K562 (cell line): ENCODE data around the gene OR1B1. TPM values are rescaled to one million over a fixed set of nuclear protein-coding genes. Genes with fewer than 3 reads are reported as not detected.

Experiments
- ATAC-seq: fragments of 200-7000 bp; cut with Tn5 transposase; 3 replicates; pipeline ENCODE4 v1.9.1; 2020; ENCODE audit warnings: moderate library complexity
- Bru-seq: library from RNA; stranded (reverse); fragments of 400-500 nt; gene quantifications from one replicate; lab custom pipeline; 2021; lab: Mats Ljungman, UMichigan
- BruChase-seq, 2 experiments: library from RNA; stranded (reverse); fragments of 400-500 nt; gene quantifications; one replicate each; lab custom pipeline; 2021; lab: Mats Ljungman, UMichigan
- BruUV-seq: library from RNA; stranded (reverse); fragments of 400-500 nt; replicated peaks from 2 replicates; lab custom pipeline; 2021; lab: Mats Ljungman, UMichigan
- CTCF ChIA-PET: fragments of 300-600 bp; formaldehyde crosslinking; extraction: SDS; loops from one replicate; lab custom pipeline; 2021; ENCODE audit warnings: low intra/inter-chr PET ratio; lab: Yijun Ruan, JAX
- POLR2A ChIA-PET: fragments of 300-600, 350-650 bp; sonication (Branson Sonifier 250); formaldehyde crosslinking; extraction: SDS; loops from one replicate; lab custom pipeline; 2021; ENCODE audit warnings: antibody characterized with exemption, inconsistent platforms; lab: Yijun Ruan, JAX
- DNase-seq, 4 experiments: peaks; one replicate each; pipeline versions ENCODE4 v3.0.0 to v3.0.0-alpha.2; 2011 to 2018; ENCODE audit warnings: low spot score in 3 of 4, mixed read lengths in 3 of 4; ENCODE audit errors: extremely low read depth in 1 of 4
- FAIRE-seq: peaks from 2 replicates; lab custom pipeline; 2011; peaks lifted over from hg19 to GRCh38; lab: Jason Lieb, UNC
- H2AFZ ChIP-seq: 2 replicates; pipeline ENCODE4 v1.6.0; 2011; ENCODE audit warnings: low read depth, low read length, control low read depth, inconsistent platforms
- H3K27ac ChIP-seq: fragments of 200-600 bp; 3 replicates; pipeline ENCODE4 v1.8.0; 2011; ENCODE audit warnings: low read depth, mild to moderate bottlenecking, control low read depth, inconsistent platforms, low read length, moderate library complexity, mixed read lengths; ENCODE audit errors: extremely low read depth
- H3K27me3 ChIP-seq, 2 experiments: fragments of 300-600 bp in 1 of 2; 2 replicates in 1 of 2; 3 replicates in 1 of 2; pipeline versions ENCODE4 v1.6.0 to v1.8.0; 2011; ENCODE audit warnings: inconsistent platforms in 2 of 2, low read length in 2 of 2, mild to moderate bottlenecking in 1 of 2, mixed read lengths in 1 of 2, moderate library complexity in 1 of 2; ENCODE audit not compliant: control insufficient read depth in 2 of 2, insufficient read depth in 2 of 2
- H3K36me3 ChIP-seq: fragments of 300-600 bp; 3 replicates; pipeline ENCODE4 v1.8.0; 2011; ENCODE audit warnings: mild to moderate bottlenecking, low read length, inconsistent platforms; ENCODE audit not compliant: control insufficient read depth, insufficient read depth
- H3K4me1 ChIP-seq, 2 experiments: fragments of 200-600 bp in 1 of 2; replicated peaks in 1 of 2; 2 replicates in 1 of 2; 3 replicates in 1 of 2; pipeline versions ENCODE4 v1.5.1 to v1.8.0; 2011; ENCODE audit warnings: inconsistent platforms in 2 of 2, low read length in 2 of 2, mild to moderate bottlenecking in 1 of 2, mixed read lengths in 1 of 2, moderate library complexity in 1 of 2; ENCODE audit not compliant: control insufficient read depth in 2 of 2, insufficient read depth in 2 of 2
- H3K4me2 ChIP-seq: 2 replicates; pipeline ENCODE4 v1.6.1; 2011; ENCODE audit warnings: low read length, control low read depth, inconsistent platforms, mixed read lengths; ENCODE audit not compliant: insufficient read depth
- H3K4me3 ChIP-seq: fragments of 200-600 bp; sonication (generic), shearing (Covaris generic); 2 replicates; pipeline ENCODE4 v1.5.1; 2016; ENCODE audit warnings: control low read depth, inconsistent platforms
- H3K79me2 ChIP-seq: fragments of 200-600 bp; 3 replicates; pipeline ENCODE4 v1.8.0; 2011; ENCODE audit warnings: low read length, inconsistent platforms; ENCODE audit not compliant: control insufficient read depth, insufficient read depth
- H3K9ac ChIP-seq, 2 experiments: 2 replicates each; pipeline versions ENCODE4 v1.6.0 to v1.6.1; 2011; ENCODE audit warnings: low read depth in 2 of 2, low read length in 2 of 2, control low read depth in 1 of 2, inconsistent platforms in 1 of 2, mild to moderate bottlenecking in 1 of 2, mixed read lengths in 1 of 2; ENCODE audit not compliant: insufficient read depth in 1 of 2
- H3K9me1 ChIP-seq: one replicate; pipeline ENCODE4 v1.6.0; 2011; ENCODE audit warnings: inconsistent platforms, mild to moderate bottlenecking, low read length, moderate library complexity; ENCODE audit not compliant: control insufficient read depth, insufficient read depth
- H3K9me3 ChIP-seq: replicated peaks from 2 replicates; pipeline ENCODE4 v1.5.1; 2011; ENCODE audit warnings: low read depth, low read length, inconsistent platforms; ENCODE audit not compliant: control insufficient read depth, insufficient read depth
- H4K20me1 ChIP-seq: replicated peaks from 2 replicates; pipeline ENCODE4 v1.6.1; 2011; ENCODE audit warnings: low read length, inconsistent platforms, mixed read lengths; ENCODE audit not compliant: control insufficient read depth, insufficient read depth
- ARID2 ChIP-seq: fragments of 450-650 bp; IDR thresholded peaks from 2 replicates; pipeline ENCODE4 v1.6.1; 2017; ENCODE audit warnings: antibody characterized with exemption, mild to moderate bottlenecking
- MAZ ChIP-seq, 2 experiments: fragments of 450-650 bp in 1 of 2; sonication (generic) in 1 of 2; formaldehyde crosslinking; IDR thresholded peaks in 1 of 2; conservative IDR thresholded peaks in 1 of 2; 2 replicates each; pipeline versions ENCODE4 v1.4.0 to v1.5.0; 2020; ENCODE audit warnings: mild to moderate bottlenecking in 1 of 2, missing genetic modification reagents in 1 of 2
- SREBF1 ChIP-seq: fragments of 150-350 bp; IDR thresholded peaks from 2 replicates; pipeline ENCODE4 v1.6.1; 2014; ENCODE audit warnings: antibody characterized with exemption, low read depth, low read length, borderline replicate concordance
- WGBS: fragments of 100-300 bp; shearing (Covaris generic); methylation state at CpG from one replicate; pipeline ENCODE4 v1.1.6; 2016; ENCODE audit warnings: low coverage, mixed read lengths; ENCODE audit not compliant: insufficient coverage; ENCODE audit errors: missing lambda C conversion rate; 5-methylcytosine and 5-hydroxymethylcytosine counted together
- in situ Hi-C: fragments of 300-500 bp; cut with MboI; formaldehyde crosslinking; loops from 4 replicates; pipeline ENCODE4 v1.15.0; 2018; ENCODE audit warnings: inconsistent platforms, mixed read lengths
- intact Hi-C: fragments of 100-400 bp; cut with micrococcal nuclease; formaldehyde crosslinking; loops from 2 replicates; pipeline ENCODE4 v1.14.2; 2022
- long read RNA-seq, 3 experiments: library from polyadenylated mRNA in 2 of 3; library from RNA in 1 of 3; unstranded in 2 of 3; stranded (forward) in 1 of 3; transcript quantifications; one replicate each; pipeline ENCODE4 v2.0.0, GENCODE V29; 2019 to 2022
- polyA minus RNA-seq, 3 experiments: library from RNA; depleted of rRNA, polyadenylated mRNA; stranded (reverse); fragments of >200 nt; gene quantifications; 2 replicates each; pipeline ENCODE4 v1.2.3, GENCODE V29; 2011
- polyA plus RNA-seq, 8 experiments: library from polyadenylated mRNA; depleted of rRNA in 4 of 8; stranded (reverse) in 5 of 8; unstranded in 3 of 8; fragments of >200 nt; fragmentation: Nextera tagmentation in 2 of 8; fragmentation: Illumina TruSeq in 1 of 8; extraction: Ambion mirVana in 2 of 8; extraction: Trizol in 1 of 8; gene quantifications; 2 replicates each; pipeline versions ENCODE4 v1.2.1 to v1.2.3, GENCODE V29; 2011 to 2014; ENCODE audit warnings: inconsistent platforms in 1 of 8, missing spikeins in 1 of 8
- total RNA-seq, 7 experiments: library from RNA; depleted of rRNA in 6 of 7; stranded (reverse); fragments of >200 nt in 6 of 7; fragmentation: Illumina TruSeq in 2 of 7; extraction: Trizol in 2 of 7; gene quantifications; 2 replicates each; pipeline versions ENCODE4 v1.2.1 to v1.2.3, GENCODE V29; 2011 to 2021; ENCODE audit warnings: low replicate concordance in 1 of 7

Gene OR1B1
- total RNA-seq (2011; cell fraction: chromatin; rRNA removed; ENCODE audit: low replicate concordance), result not detected in 2 replicates
- not detected in 2 replicates for total RNA-seq (2011; cell fraction: nucleolus; rRNA removed)
- total RNA-seq (2011; cell fraction: nucleoplasm; rRNA removed), result not detected in 2 replicates
- total RNA-seq (2014; rRNA removed) (not detected in 2 replicates), total RNA-seq (2014; rRNA removed; fragmentation: Illumina TruSeq; extraction: Trizol) (not detected in 2 replicates), total RNA-seq (2015; rRNA removed; fragmentation: Illumina TruSeq; extraction: Trizol) (not detected in 2 replicates), total RNA-seq (2021) (not detected in 2 replicates), polyA plus RNA-seq (2011; rRNA removed) (not detected in 2 replicates), polyA plus RNA-seq (2014; fragmentation: Illumina TruSeq; extraction: Trizol) (not detected in 2 replicates), polyA plus RNA-seq (2014; fragmentation: Nextera tagmentation; extraction: Ambion mirVana) (not detected), polyA plus RNA-seq (2014; rRNA removed) (not detected in 2 replicates), polyA minus RNA-seq (2011; rRNA and poly(A)+ RNA removed) (not detected in 2 replicates), Bru-seq, nascent RNA (not detected), BruChase-seq, experiment 1, labeled RNA remaining after a 2-hour chase (percentile 36 among the genes with signal in this experiment), BruChase-seq, experiment 2, labeled RNA remaining after a 6-hour chase (percentile 42 among the genes with signal in this experiment)
- polyA plus RNA-seq (2011; cell fraction: cytosol; rRNA removed), result not detected in 2 replicates
- polyA plus RNA-seq (2011; cell fraction: nucleus; rRNA removed), result not detected in 2 replicates
- not detected in 2 replicates for polyA plus RNA-seq (2012)
- polyA minus RNA-seq (2011; cell fraction: cytosol; rRNA and poly(A)+ RNA removed), result not detected in 2 replicates
- not detected in 2 replicates for polyA minus RNA-seq (2011; cell fraction: nucleus; rRNA and poly(A)+ RNA removed)
- long read RNA-seq, experiment 1, result 0 reads
- long read RNA-seq, experiment 2, result 0 reads
- long read RNA-seq, experiment 3, result 0 reads

DNA sequence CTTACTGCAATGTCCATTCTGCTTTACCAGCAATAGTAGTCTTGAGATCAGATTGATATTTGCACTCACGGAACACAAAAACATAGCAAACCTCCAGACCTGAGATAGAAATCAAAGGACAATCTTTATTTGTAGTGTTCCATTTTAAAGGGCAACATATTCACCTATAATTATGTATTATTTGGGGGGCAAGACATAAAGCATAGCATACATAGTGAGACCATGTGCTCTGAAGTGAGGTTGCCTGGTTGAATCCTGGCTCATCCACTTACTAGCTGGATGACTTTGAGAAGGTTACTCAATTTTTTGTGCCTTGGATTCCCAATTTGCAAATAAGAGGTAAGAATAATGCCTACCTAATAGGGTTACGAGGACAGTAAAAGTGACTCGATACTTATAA lies at the start of gene OR1B1:
Gene OR1B1, minus strand, starts transcription at position 101 of the 400 bp plus-strand sequence.
- Histone ChIP-seq H2AFZ (no peak within 1 kb of the TSS), H3K4me1 (no peaks in the 10 kb centered on the region), H3K27me3 (no peaks in the 10 kb centered on the region; a peak in 1 of 5 replicates), H3K79me2 (no peaks in the 10 kb centered on the region; the same call in 2 of the 3 replicates), H3K9me1 (no peaks in the 10 kb centered on the region), H3K9me3 (no peaks in the 10 kb centered on the region), H3K4me3 (no peak within 1 kb of the TSS), H4K20me1 (no peaks in the 10 kb centered on the region), H3K36me3 (no peaks in the 10 kb centered on the region), H3K9ac (no peak within 1 kb of the TSS), H3K4me2 (no peak within 1 kb of the TSS)
- in situ Hi-C loops, result no loop called here
- BruUV-seq, result no TSS peak
- ChIA-PET POLR2A (no interaction called here), CTCF (no interaction called here)
- intact Hi-C loops, result no loop called here
- ATAC-seq, result no peak
- no peak for FAIRE-seq
- DNase-seq, result no peak
- no peak for TF ChIP-seq ARID2
- TF ChIP-seq MAZ (CRISPR knock-in tag; conservative IDR thresholded peaks at IDR 0.05 in 1 of 2, IDR thresholded peaks at IDR 0.05 in 1 of 2), result no peak
- no peak for TF ChIP-seq SREBF1
- TF ChIP-seq, all 486 proteins: peak for 0
- no peak within 1 kb of the TSS for H3K27ac ChIP-seq
- WGBS, result 2% methylated on average over 3 of the region's 3 CpGs
